Endodermal cell (in vitro differentiated cells): ENCODE measurements around the gene PDLIM4. TPM values are rescaled to one million over a fixed set of nuclear protein-coding genes. Genes with fewer than 3 reads are reported as not detected.
A peak's percentile ranks its signal among the peaks of the same experiment; 100 is the strongest.

Experiments
- DNase-seq: peaks from one replicate; pipeline ENCODE4 v3.0.0-alpha.2; 2017
- H3K27ac ChIP-seq: 2 replicates; pipeline ENCODE4 v1.5.1; 2013; ENCODE audit warnings: mild to moderate bottlenecking, low read depth, low read length, moderate library complexity
- H3K27me3 ChIP-seq: 2 replicates; pipeline ENCODE4 v1.6.1; 2013; ENCODE audit warnings: mild to moderate bottlenecking, low read length, moderate library complexity; ENCODE audit not compliant: insufficient read depth, control insufficient read depth, poor library complexity, severe bottlenecking
- H3K36me3 ChIP-seq: 2 replicates; pipeline ENCODE4 v1.7.0; 2013; ENCODE audit warnings: mild to moderate bottlenecking, low read length, moderate library complexity; ENCODE audit not compliant: control insufficient read depth, insufficient read depth
- H3K4me1 ChIP-seq: one replicate; pipeline ENCODE4 v1.7.0; 2013; ENCODE audit warnings: low read length; ENCODE audit not compliant: control insufficient read depth, insufficient read depth
- H3K4me3 ChIP-seq: 2 replicates; pipeline ENCODE4 v1.5.1; 2013; ENCODE audit warnings: mild to moderate bottlenecking, low read length, moderate library complexity
- H3K9ac ChIP-seq: 2 replicates; pipeline ENCODE4 v1.6.1; 2013; ENCODE audit warnings: mild to moderate bottlenecking, low read length, moderate library complexity; ENCODE audit not compliant: poor library complexity, severe bottlenecking; ENCODE audit errors: extremely low read depth
- H3K9me3 ChIP-seq: 2 replicates; pipeline ENCODE4 v1.6.1; 2013; ENCODE audit warnings: mild to moderate bottlenecking, low read length, moderate library complexity; ENCODE audit not compliant: control insufficient read depth
- H3K27ac Mint-ChIP-seq: 2 replicates; pipeline ENCODE4 v1.8.0; 2020; ENCODE audit warnings: mixed read lengths
- H3K27me3 Mint-ChIP-seq: 2 replicates; pipeline ENCODE4 v1.8.0; 2021; ENCODE audit warnings: mild to moderate bottlenecking, mixed read lengths; ENCODE audit not compliant: insufficient read depth
- H3K36me3 Mint-ChIP-seq: 2 replicates; pipeline ENCODE4 v1.8.0; 2020; ENCODE audit warnings: low read depth, mixed read lengths
- H3K4me1 Mint-ChIP-seq: 2 replicates; pipeline ENCODE4 v1.8.0; 2020; ENCODE audit warnings: mixed read lengths
- H3K4me3 Mint-ChIP-seq: 2 replicates; pipeline ENCODE4 v1.8.0; 2020; ENCODE audit warnings: mild to moderate bottlenecking, moderate library complexity, mixed read lengths
- H3K9me3 Mint-ChIP-seq: 2 replicates; pipeline ENCODE4 v1.8.0; 2020; ENCODE audit warnings: mild to moderate bottlenecking, mixed read lengths
- CTCF ChIP-seq: fragments of 200-600 bp; sonication (generic); conservative IDR thresholded peaks from 2 replicates; pipeline ENCODE4 v1.5.0; 2021; ENCODE audit warnings: antibody characterized with exemption, mild to moderate bottlenecking
- WGBS, 2 experiments: methylation state at CpG; one replicate each; pipeline versions ENCODE4 v1.1.5 to v1.1.7; 2013; ENCODE audit warnings: missing lambda C conversion rate in 2 of 2, mixed read lengths in 1 of 2; ENCODE audit not compliant: insufficient coverage in 1 of 2, insufficient read length in 1 of 2; 5-methylcytosine and 5-hydroxymethylcytosine counted together
- total RNA-seq, 2 donors: library from RNA; stranded (reverse); fragmentation: NEBNext Ultra II Directional in 1 of 2; extraction: Animal tissue kit (Norgen Biotek cat#: 25700) in 1 of 2; gene quantifications; 2 replicates in 1 of 2; 3 replicates in 1 of 2; pipeline ENCODE4 v1.2.1, GENCODE V29; 2021

Gene PDLIM4
- total RNA-seq, 2 donors from 2014 or later = 9.0 to 11.2 TPM

DNA sequence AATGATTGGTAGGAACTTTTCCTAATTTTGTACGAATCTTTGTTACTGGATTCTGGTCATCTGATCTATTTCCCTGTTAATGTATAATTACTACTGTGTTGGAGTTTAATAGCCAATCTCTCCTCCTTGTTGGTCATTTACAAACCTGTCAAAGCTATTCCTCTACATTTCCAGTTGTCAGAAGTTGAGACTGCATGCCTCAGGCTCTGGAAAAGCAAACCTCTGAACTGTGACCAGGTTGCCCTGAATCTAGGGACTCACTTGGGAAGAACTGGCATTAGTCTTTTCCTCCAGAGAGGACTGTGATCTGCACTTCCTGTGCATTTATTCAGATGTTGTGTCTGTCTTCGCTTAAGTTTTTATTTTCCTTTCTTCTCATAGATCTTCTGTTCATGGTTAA is 16.1 kb downstream of the PDLIM4 start:
- Mint-ChIP-seq H3K27ac (no peak overlapping the region), H3K36me3 (no peaks in the 10 kb centered on the region), H3K4me1 (peaks cover 4% of the 10 kb centered on the region), H3K9me3 (no peaks in the 10 kb centered on the region), H3K27me3 (peaks cover 2% of the 10 kb centered on the region), H3K4me3 (no peak overlapping the region)
- H3K4me3 ChIP-seq = no peak overlapping the region
- TF ChIP-seq CTCF = no peak
- H3K9ac ChIP-seq = no peak overlapping the region
- no peaks in the 10 kb centered on the region for H3K27me3 ChIP-seq
- H3K27ac ChIP-seq = no peak overlapping the region
- no peaks in the 10 kb centered on the region for H3K4me1 ChIP-seq
- no peaks in the 10 kb centered on the region for H3K9me3 ChIP-seq
- 83 to 92% methylated on average over 2 of the region's 2 CpGs for WGBS, 2 experiments
- H3K36me3 ChIP-seq = no peaks in the 10 kb centered on the region
- no peak for DNase-seq

DNA sequence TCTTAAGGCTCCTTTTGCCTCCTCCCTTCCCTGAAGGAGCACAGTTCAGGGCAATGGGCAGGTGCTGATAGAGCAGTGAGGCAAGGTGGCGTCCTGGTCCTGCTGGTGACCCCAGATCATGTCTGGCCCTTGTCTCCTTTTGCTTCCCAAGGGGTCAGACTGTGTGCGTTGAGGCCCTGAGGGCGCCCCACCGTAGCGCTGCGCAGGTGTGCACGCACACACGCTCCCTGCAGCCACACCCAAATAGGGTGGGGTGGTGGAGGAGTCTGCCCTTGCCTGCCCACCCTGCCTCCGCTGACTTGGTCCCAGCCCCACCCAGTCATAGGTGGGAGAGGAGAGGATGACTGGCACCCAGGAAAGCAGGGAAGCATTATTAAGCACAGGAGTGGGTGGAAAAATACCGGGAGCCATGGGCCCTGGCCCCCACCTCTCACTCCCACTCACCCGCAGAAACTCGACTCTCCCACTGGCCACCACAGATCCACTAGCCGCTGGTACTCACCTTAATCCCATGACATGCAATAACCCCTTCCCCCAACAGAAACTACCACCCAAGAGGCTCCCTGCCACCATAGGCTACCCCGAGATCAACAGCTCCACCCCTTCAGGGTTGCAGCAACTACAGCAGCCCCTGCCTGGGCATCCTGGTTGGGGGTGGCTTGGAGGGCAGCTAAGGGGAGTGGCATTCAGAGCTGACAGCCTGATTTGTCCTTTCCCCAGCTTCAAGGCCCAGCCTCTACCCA is 16.7 kb downstream of the PDLIM4 start:
- H3K9me3 Mint-ChIP-seq = no peaks in the 10 kb centered on the region
- Histone ChIP-seq H3K4me1 (no peaks in the 10 kb centered on the region), H3K9ac (no peak overlapping the region), H3K4me3 (no peak overlapping the region), H3K27me3 (no peaks in the 10 kb centered on the region), H3K9me3 (no peaks in the 10 kb centered on the region), H3K27ac (no peak overlapping the region), H3K36me3 (no peaks in the 10 kb centered on the region)
- no peak overlapping the region for H3K4me3 Mint-ChIP-seq
- no peak overlapping the region for H3K27ac Mint-ChIP-seq
- 95 to 99% methylated on average over 8 to 14 of the region's 14 CpGs for WGBS, 2 experiments
- no peaks in the 10 kb centered on the region for H3K36me3 Mint-ChIP-seq
- DNase-seq = peak; percentile 62
- TF ChIP-seq CTCF = no peak
- peaks cover 4% of the 10 kb centered on the region for H3K4me1 Mint-ChIP-seq
- peaks cover 2% of the 10 kb centered on the region for H3K27me3 Mint-ChIP-seq

GRCh38 chr5:132275367-132276220 is 18.1 kb downstream of the PDLIM4 start:
- H3K36me3 ChIP-seq = no peaks in the 10 kb centered on the region
- 65 to 85% methylated on average over 2 to 5 of the region's 5 CpGs for WGBS, 2 experiments
- H3K27ac Mint-ChIP-seq = no peak overlapping the region
- DNase-seq = peak; percentile 31
- H3K4me1 Mint-ChIP-seq = peaks cover 4% of the 10 kb centered on the region
- H3K27me3 ChIP-seq = peaks cover 6% of the 10 kb centered on the region
- H3K27me3 Mint-ChIP-seq = peaks cover 5% of the 10 kb centered on the region
- H3K4me3 Mint-ChIP-seq = no peak overlapping the region
- H3K9ac ChIP-seq = no peak overlapping the region
- H3K9me3 ChIP-seq = no peaks in the 10 kb centered on the region
- H3K4me3 ChIP-seq = no peak overlapping the region
- no peaks in the 10 kb centered on the region for H3K36me3 Mint-ChIP-seq
- no peaks in the 10 kb centered on the region for H3K4me1 ChIP-seq
- H3K9me3 Mint-ChIP-seq = no peaks in the 10 kb centered on the region
- no peak for TF ChIP-seq CTCF
- no peak overlapping the region for H3K27ac ChIP-seq
